ENCODE data around the gene EVPLL.
"Not testable (repeated sequence)": the region's sequence is repeated elsewhere in the genome, so short reads cannot be mapped to it uniquely, and the experiment has no call there.

Gene EVPLL
- 0 reads per million in 4 donors for total RNA-seq

- no peak for DNase-seq
These were observed at the start of gene EVPLL for GRCh38 chr17:18377437-18378204. EVPLL (plus strand) TSS chr17:18377778; CDS start chr17:18380938, 3,160 bp downstream.

- DNase-seq: no peak
These were observed 48.9 kb upstream of the EVPLL start for GRCh38 chr17:18328643-18329204.

GRCh38 chr17:18331879-18332278 lies 45.7 kb upstream of the EVPLL start:
- no peak for DNase-seq

- DNase-seq: no peak
These were observed 44.6 kb upstream of the EVPLL start for GRCh38 chr17:18332909-18333489.

GRCh38 chr17:18338158-18338557 lies 39.4 kb upstream of the EVPLL start:
- not testable (repeated sequence) for DNase-seq

GRCh38 chr17:18339933-18340332 lies 37.6 kb upstream of the EVPLL start:
- DNase-seq: no peak

- no peak for DNase-seq
These were observed 33.6 kb upstream of the EVPLL start for GRCh38 chr17:18344021-18344420.

GRCh38 chr17:18353541-18353940 lies 24.0 kb upstream of the EVPLL start:
- no peak for DNase-seq

- DNase-seq: no peak
These were observed 21.0 kb upstream of the EVPLL start for GRCh38 chr17:18356624-18357023.

GRCh38 chr17:18360518-18360917 lies 17.1 kb upstream of the EVPLL start:
- no peak for DNase-seq

GRCh38 chr17:18361837-18362697 lies 15.5 kb upstream of the EVPLL start:
- no peak for DNase-seq

GRCh38 chr17:18362698-18363100 lies 14.9 kb upstream of the EVPLL start:
- peak in 1 of 5 donors; percentile 31 for DNase-seq

- DNase-seq: peak; percentile 82 to 93 (median 87)
These were observed 14.2 kb upstream of the EVPLL start, which contains the start of gene SHMT1 for GRCh38 chr17:18363101-18364049. SHMT1 (minus strand) TSS chr17:18363550; CDS start chr17:18355981, 7,569 bp downstream.

- DNase-seq: no peak
These were observed 13.4 kb upstream of the EVPLL start for GRCh38 chr17:18364166-18364565.

GRCh38 chr17:18368946-18369345 lies 8.6 kb upstream of the EVPLL start:
- DNase-seq: no peak

GRCh38 chr17:18370761-18371160 lies 6.8 kb upstream of the EVPLL start:
- DNase-seq: no peak

GRCh38 chr17:18371455-18371854 lies 6.1 kb upstream of the EVPLL start:
- peak in 1 of 5 donors; percentile 23 for DNase-seq

- not testable (repeated sequence) for DNase-seq
These were observed 4.4 kb upstream of the EVPLL start for GRCh38 chr17:18373181-18373580.

GRCh38 chr17:18374216-18374615 lies 3.4 kb upstream of the EVPLL start:
- no peak for DNase-seq

GRCh38 chr17:18378205-18378505 lies 577 bp downstream of the EVPLL start:
- no peak for DNase-seq

- DNase-seq: not testable (repeated sequence)
These were observed 1.0 kb downstream of the EVPLL start for GRCh38 chr17:18378614-18379013.
